Mucosa of stomach (tissue), 1 donor: ENCODE data around the gene SNAI3.

Experiments used
- H3K27me3 ChIP-seq: one replicate; pipeline ENCODE4 v1.7.0; 2013; ENCODE audit warnings: mild to moderate bottlenecking, low read length; ENCODE audit not compliant: control insufficient read depth, insufficient read depth
- H3K36me3 ChIP-seq: one replicate; pipeline ENCODE4 v1.7.0; 2013; ENCODE audit warnings: low read length; ENCODE audit not compliant: control insufficient read depth, insufficient read depth
- H3K4me1 ChIP-seq: one replicate; pipeline ENCODE4 v1.7.0; 2013; ENCODE audit warnings: mild to moderate bottlenecking, low read length; ENCODE audit not compliant: control insufficient read depth, insufficient read depth
- H3K4me3 ChIP-seq: one replicate; pipeline ENCODE4 v1.7.0; 2013; ENCODE audit warnings: low read length
- H3K9ac ChIP-seq: one replicate; pipeline ENCODE4 v1.7.0; 2013; ENCODE audit warnings: mild to moderate bottlenecking, low read length, moderate library complexity
- H3K9me3 ChIP-seq: one replicate; pipeline ENCODE4 v1.7.0; 2013; ENCODE audit warnings: mild to moderate bottlenecking, low read length, moderate library complexity; ENCODE audit not compliant: control insufficient read depth
- donor health status: Pancreatic carcinoma.

Gene SNAI3

DNA sequence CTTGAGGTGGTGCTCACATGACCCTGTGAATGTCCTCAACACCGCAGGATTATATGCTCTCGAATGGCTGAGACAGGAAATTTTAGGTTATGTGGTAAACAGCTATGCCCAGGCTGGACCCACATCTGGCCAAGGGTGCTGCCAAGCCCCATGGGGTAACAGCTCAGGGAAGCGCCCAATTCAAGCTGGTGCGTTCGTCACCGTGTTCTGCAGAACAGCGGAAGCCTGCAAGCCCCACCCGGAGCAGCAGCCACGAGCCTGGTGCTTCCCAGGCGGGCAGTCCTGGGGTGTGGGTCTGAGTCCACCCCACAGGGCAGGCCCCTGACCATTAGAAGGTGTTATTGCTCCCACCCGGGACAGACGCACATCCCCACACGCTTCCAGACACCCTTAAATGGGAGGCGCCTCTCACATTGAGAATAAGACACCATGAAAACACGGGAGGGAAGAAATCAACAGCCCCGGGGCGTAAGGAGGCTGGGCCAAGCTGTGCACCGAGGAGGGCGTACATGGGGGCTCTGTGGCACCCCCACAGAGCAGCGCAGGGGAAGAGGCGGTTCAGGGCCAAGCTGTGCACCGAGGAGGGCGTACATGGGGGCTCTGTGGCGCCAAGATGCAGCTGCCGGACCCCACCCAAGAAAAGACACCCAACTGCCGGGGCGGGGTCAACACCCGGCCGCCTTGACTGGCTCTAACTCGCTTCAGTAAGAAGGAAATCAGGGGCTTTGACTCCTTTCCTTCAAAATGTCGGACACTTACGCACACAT is 32.5 kb downstream of the SNAI3 start:
- Histone ChIP-seq H3K27me3 (no peaks in the 10 kb centered on the region), H3K9ac (no peak overlapping the region), H3K9me3 (no peaks in the 10 kb centered on the region), H3K4me3 (no peak overlapping the region), H3K4me1 (peaks cover 20% of the 10 kb centered on the region), H3K36me3 (no peaks in the 10 kb centered on the region)

DNA sequence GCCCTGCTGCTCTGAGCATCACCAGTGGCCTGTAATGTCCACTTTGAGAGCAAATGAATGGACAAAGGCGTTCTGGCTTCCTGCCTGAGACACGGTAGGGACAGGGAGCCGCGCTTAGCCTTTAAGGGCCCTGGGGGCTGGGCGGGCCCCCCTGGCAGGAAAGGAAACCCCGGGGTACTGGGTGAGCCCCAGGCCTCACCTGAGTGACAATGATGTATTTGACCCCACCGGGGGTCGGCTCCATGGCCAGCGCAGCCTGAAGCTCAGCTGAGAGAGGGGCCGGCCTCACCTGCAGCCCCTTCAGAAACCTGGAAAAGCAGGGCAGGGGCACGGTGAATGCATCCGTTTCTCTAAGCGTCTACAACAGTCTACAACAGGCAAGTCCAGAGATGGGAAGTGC is 33.2 kb downstream of the SNAI3 start:
- Histone ChIP-seq H3K9me3 (no peaks in the 10 kb centered on the region), H3K4me3 (no peak overlapping the region), H3K27me3 (no peaks in the 10 kb centered on the region), H3K36me3 (no peaks in the 10 kb centered on the region), H3K9ac (no peak overlapping the region), H3K4me1 (peaks cover 20% of the 10 kb centered on the region)

DNA sequence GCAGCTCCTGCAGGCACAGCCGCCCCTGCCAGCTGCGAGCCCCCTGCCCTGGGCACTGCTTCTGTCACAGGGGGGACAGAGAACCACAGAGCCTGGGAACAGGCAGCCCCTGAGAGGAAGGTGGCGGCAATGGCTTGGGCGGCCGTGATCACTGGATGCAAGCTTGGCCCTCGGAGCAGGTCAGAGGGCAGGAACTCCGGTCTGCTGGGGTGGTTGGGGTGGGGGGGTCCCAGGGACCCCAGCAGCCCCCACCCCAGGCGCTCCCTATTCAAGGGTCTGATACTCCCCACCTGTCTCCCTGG is 33.6 kb downstream of the SNAI3 start:
- H3K27me3 ChIP-seq: no peaks in the 10 kb centered on the region
- no peak overlapping the region for H3K4me3 ChIP-seq
- no peak overlapping the region for H3K9ac ChIP-seq
- H3K4me1 ChIP-seq: peaks cover 20% of the 10 kb centered on the region
- H3K36me3 ChIP-seq: no peaks in the 10 kb centered on the region
- H3K9me3 ChIP-seq: no peaks in the 10 kb centered on the region

DNA sequence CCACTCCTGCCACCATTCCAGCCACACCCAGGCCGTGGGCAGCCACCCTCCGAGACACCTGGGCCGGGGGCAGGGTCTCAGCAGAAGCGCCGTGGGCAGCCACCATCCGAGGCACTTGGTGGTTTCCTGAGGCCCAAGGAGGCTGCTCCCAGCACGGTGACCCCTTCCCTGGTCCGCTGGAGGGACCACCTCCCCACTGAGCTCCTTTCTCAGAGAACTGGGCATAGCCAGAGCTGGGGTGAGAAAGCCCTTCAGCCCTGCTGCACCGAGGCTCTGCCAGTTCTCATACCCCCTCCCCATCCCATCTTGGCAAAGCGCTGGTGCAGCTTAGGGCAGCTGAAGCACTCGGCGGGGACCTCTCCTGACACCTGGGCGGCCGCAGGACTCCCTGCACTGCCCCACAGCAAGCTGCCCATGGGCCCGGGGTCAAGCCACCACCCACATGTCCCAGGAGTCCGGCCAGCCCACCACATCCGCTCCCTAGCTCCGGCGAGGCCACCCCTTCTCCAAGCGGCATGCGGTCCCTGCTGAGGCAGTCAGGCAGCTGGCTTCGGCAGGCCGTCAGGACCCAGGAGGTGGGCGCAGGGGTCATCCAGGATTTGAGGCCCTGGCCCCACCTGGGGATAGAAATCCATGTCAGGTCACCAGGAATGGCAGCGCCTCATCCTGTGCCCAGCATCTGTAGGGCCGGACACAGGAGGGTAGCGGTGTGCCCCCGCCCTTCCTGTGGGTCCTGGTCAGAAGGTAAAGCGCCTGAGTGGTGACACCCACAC is 34.1 kb downstream of the SNAI3 start:
- peak overlapping the region; percentile 8 for H3K9ac ChIP-seq
- H3K9me3 ChIP-seq: no peaks in the 10 kb centered on the region
- H3K27me3 ChIP-seq: no peaks in the 10 kb centered on the region
- H3K36me3 ChIP-seq: no peaks in the 10 kb centered on the region
- no peak overlapping the region for H3K4me3 ChIP-seq
- H3K4me1 ChIP-seq: peaks cover 20% of the 10 kb centered on the region

DNA sequence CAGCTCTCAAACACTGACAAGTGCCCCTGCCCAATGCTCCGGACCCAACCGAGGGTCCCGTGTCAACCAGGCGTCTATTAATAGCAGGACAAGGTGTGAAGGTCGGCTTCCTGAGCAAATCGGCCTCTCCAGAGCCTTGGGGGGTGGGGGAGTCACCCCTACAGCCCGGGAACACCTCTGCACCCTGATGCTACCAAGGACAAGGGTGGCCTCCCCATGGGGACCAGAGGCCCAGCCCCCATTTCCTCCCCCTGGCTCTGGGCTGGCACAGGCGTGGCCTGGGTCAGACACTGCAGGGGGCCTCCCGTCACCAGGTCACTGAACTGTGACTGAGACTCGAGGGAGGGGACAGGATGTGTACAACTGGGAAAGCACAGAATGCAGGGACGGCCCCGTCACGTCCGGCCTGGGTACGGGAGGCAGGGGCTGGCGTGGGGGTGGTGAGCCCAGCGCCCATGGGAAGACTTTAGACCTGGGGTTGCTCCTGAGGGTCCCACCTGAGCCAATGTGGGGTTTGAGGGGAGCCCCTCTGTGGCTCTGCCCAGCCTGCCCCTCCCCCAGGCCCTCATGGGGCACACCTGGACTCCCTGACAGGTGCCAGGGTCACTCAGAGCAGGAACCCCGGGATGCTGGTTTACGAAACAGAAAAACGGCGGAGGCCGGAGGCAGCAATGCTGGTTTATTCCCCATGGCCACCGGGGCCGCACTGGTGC is 34.9 kb downstream of the SNAI3 start:
- H3K27me3 ChIP-seq: no peaks in the 10 kb centered on the region
- H3K4me1 ChIP-seq: peaks cover 20% of the 10 kb centered on the region
- no peaks in the 10 kb centered on the region for H3K36me3 ChIP-seq
- peak overlapping the region; percentile 81 for H3K9ac ChIP-seq
- H3K4me3 ChIP-seq: peak overlapping the region; percentile 19
- H3K9me3 ChIP-seq: no peaks in the 10 kb centered on the region

DNA sequence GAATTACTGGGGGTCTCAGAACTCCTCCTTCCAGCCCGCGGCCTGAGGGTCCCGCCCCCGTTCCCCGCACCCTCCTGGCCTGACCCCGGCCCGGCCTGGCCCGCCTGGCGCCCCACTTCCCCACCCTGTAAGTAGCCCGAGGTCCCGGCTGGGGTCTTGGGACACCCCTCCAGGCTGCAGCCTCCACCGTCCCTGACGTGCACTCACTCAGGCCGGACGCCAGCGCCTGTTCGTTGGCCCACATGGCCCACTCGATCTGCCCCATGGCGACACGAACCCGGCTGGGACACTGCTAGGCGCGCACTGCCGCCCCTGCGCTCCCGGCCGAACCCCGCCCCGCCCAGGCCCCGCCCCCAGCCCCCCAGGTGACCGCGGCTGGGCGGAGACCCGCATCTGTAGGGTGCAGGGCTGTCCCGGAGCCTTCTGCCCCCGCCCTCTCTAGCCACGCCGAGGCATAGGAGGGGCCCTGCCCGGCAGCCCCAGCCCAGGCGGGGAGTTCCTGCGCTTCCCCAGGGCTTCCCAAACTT is 35.5 kb downstream of the SNAI3 start, which contains the start of gene CYBA:
Gene CYBA (minus strand): TSS at position 305 of the 527 bp plus-strand sequence. CDS start 40 bp downstream, at position 265.
- H3K27me3 ChIP-seq: no peaks in the 10 kb centered on the region
- no peaks in the 10 kb centered on the region for H3K36me3 ChIP-seq
- peak within 1 kb of the TSS; percentile 81 for H3K9ac ChIP-seq
- H3K4me3 ChIP-seq: peak within 1 kb of the TSS; percentile 87
- no peaks in the 10 kb centered on the region for H3K9me3 ChIP-seq
- peaks cover 20% of the 10 kb centered on the region for H3K4me1 ChIP-seq

DNA sequence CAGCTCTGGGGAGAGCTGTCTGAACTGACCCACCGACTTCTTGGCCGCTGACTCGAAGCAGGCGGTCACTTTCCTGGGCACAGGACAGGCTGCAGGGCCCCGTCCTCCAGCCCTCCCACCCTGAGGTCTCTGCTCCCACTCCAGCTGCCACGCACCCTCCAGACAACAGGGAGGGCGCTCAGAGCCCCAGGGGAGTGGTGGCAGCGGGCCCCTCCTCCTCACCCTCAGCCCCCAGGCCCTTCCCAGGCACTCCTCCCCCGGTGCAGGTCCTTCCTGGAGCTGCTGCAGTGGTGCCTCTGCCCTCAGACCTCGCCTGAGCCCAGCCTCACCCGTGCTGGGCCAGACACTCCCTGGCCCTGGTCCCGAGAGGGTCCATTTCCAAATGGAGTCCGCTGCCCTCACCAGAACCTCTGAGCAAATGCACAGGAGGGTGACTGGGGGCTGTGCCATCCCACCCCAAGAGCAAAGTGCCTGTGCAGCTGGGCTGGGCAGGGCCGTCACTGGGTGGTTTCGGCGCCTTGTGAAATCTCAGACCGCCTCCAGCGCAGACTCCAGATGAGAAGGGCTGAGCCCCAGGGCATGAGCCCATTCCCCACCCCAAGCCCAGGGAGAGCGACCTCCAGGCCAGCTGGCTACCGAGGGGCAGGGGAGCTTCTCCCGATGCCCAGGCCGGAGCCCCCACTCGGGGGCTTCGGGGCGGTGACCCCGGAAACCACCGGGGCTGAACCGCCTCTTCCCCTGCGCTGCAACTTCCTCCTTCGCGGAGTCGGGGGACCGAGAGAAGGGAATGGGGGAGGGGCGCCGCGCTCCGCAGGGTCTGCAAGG is 36.2 kb downstream of the SNAI3 start:
- H3K36me3 ChIP-seq: no peaks in the 10 kb centered on the region
- peak overlapping the region; percentile 81 for H3K9ac ChIP-seq
- no peaks in the 10 kb centered on the region for H3K9me3 ChIP-seq
- H3K4me1 ChIP-seq: peaks cover 20% of the 10 kb centered on the region
- no peaks in the 10 kb centered on the region for H3K27me3 ChIP-seq
- H3K4me3 ChIP-seq: peak overlapping the region; percentile 87

DNA sequence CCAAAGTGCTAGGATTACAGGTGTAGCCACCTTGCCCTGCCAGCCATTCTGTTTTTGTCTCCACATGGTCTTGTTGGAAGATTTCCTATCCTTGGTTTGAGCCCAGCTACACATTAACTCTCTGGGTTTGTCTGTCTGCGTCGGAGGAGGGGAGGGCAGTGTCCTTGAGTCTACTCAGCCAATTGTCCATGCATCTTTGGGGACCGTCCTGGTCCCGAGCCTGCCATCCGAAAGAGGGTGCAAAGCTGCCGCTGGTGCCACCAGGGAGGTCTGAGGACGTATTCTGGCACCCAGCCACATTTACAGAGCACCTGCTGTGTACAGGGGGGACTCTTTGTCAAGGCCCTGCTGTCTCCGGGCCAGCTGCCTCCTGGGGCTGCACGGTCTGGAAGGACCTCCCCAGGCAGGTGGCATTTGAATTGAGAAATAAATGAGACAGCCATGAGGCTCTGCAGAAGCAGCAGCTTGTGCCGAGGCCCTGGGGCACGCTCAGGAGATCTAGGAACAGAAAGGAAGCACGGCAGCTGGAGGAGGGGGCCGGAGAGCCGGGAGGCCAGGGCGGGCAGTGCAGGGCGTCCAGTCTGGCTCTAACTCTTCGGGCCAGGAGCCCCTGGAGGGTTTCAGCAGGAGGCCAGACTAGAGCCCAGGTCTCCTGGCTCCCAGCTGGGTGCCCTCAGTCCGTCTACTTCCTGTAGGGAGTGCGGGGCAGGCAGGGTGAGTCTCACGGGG is 36.9 kb downstream of the SNAI3 start:
- Histone ChIP-seq H3K4me1 (peaks cover 20% of the 10 kb centered on the region), H3K36me3 (no peaks in the 10 kb centered on the region), H3K9ac (peak overlapping the region; percentile 81), H3K4me3 (no peak overlapping the region), H3K27me3 (no peaks in the 10 kb centered on the region), H3K9me3 (no peaks in the 10 kb centered on the region)

DNA sequence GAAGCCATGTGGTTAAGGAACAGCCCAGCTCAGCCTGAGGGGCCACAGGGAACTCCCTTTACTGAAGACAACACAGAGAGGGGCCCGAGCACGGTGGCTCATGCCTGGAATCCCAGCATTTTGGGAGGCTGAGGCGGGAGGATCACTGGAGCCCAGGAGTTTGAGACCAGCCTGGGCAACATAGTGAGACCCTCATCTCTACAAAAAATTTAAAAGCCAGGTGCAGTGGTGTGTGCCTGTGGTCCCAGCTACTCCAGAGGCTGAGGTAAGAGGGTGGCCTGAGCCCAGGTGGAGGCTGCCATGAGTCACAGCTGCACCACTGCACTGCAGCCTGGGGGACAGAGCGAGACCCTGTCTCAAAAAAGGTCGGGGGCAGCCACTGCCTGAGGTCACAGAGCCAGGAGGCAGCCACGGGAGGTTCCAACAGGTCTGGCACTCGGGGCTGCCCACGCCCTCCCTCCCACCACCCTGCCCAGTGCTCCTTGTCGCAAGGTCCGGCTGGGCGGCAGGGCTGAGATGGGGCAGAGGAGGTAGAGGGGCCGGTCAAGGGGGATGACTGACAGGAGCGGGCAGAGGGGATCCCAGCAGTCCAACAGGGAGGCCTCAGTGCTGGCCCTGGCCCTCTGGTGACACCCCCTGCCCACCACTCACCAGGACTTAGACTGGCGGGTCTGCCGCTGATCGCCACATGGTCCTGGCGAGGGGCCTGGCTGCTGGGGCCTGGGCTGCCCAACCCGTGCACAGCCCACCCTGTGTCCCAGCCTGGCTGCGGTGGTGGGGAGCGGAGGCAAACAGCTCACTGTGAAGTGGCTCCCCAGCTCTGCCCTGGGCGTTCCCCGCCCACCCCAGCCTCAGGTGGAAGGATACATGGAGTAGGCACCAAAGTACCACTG is 38.9 kb downstream of the SNAI3 start:
- H3K36me3 ChIP-seq: no peaks in the 10 kb centered on the region
- no peaks in the 10 kb centered on the region for H3K9me3 ChIP-seq
- H3K27me3 ChIP-seq: no peaks in the 10 kb centered on the region
- no peak overlapping the region for H3K9ac ChIP-seq
- no peak overlapping the region for H3K4me3 ChIP-seq
- peaks cover 20% of the 10 kb centered on the region for H3K4me1 ChIP-seq

DNA sequence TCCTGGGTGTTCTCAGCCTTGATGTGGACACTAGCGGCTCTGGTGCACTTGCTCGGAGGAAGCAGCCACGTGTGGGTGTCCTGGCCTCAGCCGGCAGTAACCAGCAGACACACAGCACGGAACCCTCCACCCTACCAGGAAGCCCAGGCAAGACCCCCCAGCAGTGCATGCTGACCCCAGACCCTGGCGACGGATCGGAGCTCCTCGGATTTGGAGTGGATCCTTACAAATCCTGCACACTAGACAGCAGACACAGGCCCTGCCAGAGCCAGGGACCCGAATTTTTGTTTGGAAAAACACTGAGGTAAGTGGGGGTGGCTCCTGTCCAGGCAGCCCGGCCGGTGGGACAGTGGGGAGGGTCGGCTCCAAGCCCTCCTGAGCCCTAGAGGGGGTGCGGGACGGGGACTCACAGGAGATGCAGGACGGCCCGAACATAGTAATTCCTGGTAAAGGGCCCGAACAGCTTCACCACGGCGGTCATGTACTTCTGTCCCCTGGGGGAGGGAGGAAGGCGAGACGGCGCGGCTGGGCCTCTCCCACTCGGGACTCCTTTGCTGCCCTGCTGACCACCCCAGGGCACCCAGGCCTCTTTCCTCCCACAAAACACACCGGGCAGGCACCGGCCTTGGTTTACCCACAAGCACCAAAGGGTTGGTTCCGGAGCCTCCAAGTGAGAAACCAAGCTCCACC is 39.8 kb downstream of the SNAI3 start:
- Histone ChIP-seq H3K4me1 (peaks cover 17% of the 10 kb centered on the region), H3K9me3 (no peaks in the 10 kb centered on the region), H3K9ac (no peak overlapping the region), H3K36me3 (no peaks in the 10 kb centered on the region), H3K4me3 (no peak overlapping the region), H3K27me3 (no peaks in the 10 kb centered on the region)
